Posterior vena cava (tissue), 2 donors: ENCODE data around the gene RBM25. TPM values are rescaled to one million over a fixed set of nuclear protein-coding genes. Genes with fewer than 3 reads are reported as not detected.
"Not testable (repeated sequence)": the region's sequence is repeated elsewhere in the genome, so short reads cannot be mapped to it uniquely, and the experiment has no call there.

Experiments
- DNase-seq: peaks from one replicate; pipeline ENCODE4 v3.0.0-alpha.2; 2020; ENCODE audit warnings: low spot score
- intact Hi-C, 2 donors: fragments of 100-400 bp; cut with DNase I; formaldehyde crosslinking; loops; one replicate each; pipeline versions ENCODE4 v1.14.1 to v1.14.2; 2022 to 2023
- long read RNA-seq, 2 donors: library from polyadenylated mRNA; unstranded; transcript quantifications; one replicate each; pipeline ENCODE4 v2.0.0, GENCODE V29; 2020 to 2021
- total RNA-seq, 2 donors: library from RNA; stranded (reverse); fragmentation: NEBNext Ultra II Directional; extraction: Animal tissue kit (Norgen Biotek cat#: 25700); gene quantifications; one replicate each; pipeline ENCODE4 v1.2.1, GENCODE V29; 2021
- donor health status: DM: yes; HTN: yes; CAD: no.
- donor health status: DM: yes; HTN: yes; CAD: no.

The RBM25 gene
- total RNA-seq: 10 to 100 TPM; 55.0 to 57.2 TPM
- long read RNA-seq, donor 1, partial matches to known transcripts: 17 of 22 reads
- long read RNA-seq, donor 1, other reads (novel, unspliced or antisense): 3 of 22 reads
- long read RNA-seq, donor 2, transcript RBM25-203 (9 exons, 2,470 nt): major isoform, 13 of 69 reads
- long read RNA-seq, donor 2, partial matches to known transcripts: 48 of 69 reads
- long read RNA-seq, donor 2, other reads (novel, unspliced or antisense): 8 of 69 reads

DNA sequence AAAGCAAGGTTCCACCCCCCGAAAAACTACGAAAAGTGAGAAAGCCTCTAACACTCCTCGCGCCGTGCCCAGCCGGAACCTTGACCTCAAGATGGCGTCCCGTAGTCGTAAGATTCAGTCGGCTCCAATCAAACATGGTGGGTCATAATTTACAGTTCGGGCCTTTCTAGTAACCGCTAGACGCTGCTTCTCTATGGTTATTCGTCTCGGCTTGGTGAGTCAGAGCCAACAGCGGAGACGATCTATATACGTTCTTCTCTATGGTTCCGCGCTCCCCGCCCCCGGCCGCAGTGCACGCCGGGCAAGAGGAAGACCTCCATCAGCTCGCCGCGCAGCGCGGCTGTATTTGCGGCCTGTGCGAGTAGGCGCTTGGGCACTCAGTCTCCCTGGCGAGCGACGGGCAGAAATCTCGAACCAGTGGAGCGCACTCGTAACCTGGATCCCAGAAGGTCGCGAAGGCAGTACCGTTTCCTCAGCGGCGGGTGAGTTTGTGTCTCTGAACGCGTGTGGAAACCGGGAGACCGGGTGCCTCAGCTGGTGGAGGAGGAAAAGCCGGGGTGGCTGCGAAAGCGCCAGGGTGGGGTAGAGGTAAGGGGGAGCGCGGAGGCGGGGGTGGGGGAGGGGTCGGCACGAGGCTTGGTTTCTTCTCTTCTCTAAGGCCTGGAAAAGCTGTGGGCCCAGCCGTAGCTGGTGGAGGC is at the start of gene RBM25:
Gene RBM25 (plus strand): TSS at position 311 of the 698 bp plus-strand sequence. CDS start 13,108 bp downstream, outside the sequence.
- peak; percentile 99 for DNase-seq
- intact Hi-C loops: no loop called here

GRCh38 chr14:73011189-73011588 is 47.1 kb upstream of the RBM25 start:
- intact Hi-C loops, DNase-seq: not testable (repeated sequence)

GRCh38 chr14:73014105-73014504 is 44.2 kb upstream of the RBM25 start:
- no peak for DNase-seq
- intact Hi-C loops: no loop called here

DNA sequence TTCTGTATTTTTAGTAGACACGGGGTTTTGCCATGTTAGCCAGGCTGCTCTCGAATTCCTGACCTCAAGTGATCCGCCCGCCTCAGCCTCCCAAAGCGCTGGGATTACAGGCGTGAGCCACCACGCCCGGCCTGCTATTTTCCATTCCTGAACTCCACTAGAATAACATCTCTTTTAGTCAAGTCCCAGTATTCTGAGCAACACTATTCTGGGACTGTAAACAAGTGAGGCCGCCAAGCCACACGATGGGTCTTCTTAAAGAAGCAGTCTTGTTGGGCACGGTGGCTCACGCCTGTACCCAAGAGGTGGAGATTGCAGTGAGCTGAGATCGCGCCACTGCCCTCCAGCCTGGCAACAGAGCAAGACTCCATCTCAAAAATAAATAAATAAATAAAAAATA is 42.8 kb upstream of the RBM25 start:
- intact Hi-C loops: not testable (repeated sequence)

DNA sequence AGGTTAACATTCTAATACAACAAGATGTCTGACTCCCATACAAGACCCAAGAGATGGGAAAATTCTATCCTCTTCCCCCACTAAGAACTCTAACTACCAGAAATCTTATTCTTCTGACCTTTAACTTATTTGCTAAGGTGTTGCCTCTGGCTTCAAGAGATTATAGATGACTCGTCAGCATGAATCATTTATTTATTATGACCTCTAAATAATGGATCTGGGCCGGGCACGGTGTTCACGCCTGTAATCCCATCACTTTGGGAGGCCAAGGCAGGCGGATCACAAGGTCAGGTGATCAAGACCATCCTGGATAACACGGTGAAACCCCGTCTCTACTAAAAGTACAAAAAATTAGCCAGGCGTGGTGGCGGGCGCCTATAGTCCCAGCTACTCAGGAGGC is 42.3 kb upstream of the RBM25 start:
- DNase-seq, intact Hi-C loops: not testable (repeated sequence)

More for the DNA sequence above, 42.8 kb upstream of the RBM25 start:
- not testable (repeated sequence) for DNase-seq

- no peak for DNase-seq
- intact Hi-C loops: no loop called here
Measured at GRCh38 chr14:73022051-73022450, 36.3 kb upstream of the RBM25 start.

DNA sequence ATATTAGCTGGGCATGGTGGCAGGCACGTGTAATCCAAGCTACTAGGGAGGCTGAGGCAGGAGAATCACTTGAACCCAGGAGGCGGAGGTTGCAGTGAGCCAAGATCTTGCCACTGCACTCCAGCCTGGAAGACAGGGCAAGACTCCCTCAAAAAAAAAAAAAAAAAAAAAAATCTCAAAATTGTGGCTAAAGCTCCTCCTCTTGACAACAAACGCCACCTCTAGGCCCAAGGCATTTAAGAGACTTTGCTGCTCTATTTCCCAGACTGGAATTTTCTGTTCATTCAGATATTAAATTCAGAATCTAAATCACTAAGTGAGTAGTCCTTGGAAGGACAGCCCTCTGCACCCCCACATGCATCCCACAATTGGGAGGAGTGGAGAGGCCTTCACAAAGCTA is 32.8 kb upstream of the RBM25 start:
- DNase-seq: no peak
- intact Hi-C loops: no loop called here

DNA sequence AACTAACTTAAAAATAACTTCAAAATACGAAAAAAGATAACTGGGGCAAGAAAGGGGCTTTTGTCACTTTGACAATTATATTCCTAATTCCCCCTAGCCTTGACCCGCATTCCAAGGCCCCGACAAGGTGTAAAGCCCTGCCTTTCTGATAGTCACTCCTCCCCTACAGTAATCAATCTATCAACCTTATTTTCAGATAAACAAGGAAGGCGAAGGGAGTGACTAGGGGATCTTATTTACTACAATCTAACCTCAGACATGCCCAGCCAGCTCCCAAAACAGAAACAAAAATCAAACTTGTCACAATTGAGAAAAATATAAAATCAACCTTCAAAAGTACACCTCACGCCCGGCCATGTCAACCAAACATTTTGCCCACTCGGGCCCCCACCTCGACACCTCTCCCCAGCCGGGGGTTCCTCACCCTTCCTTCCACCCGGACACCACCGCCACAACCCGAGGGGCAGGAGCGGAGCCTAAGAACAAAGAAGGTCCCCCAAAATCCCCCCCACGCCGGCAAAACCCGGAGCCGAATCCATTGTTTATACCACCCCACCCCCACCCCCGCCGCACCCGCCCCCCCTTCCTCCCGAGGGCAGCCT is 32.0 kb upstream of the RBM25 start:
- DNase-seq: no peak
- intact Hi-C loops: no loop called here

- DNase-seq: peak; percentile 99
- intact Hi-C loops: no loop called here
Measured at GRCh38 chr14:73026845-73027542, 31.3 kb upstream of the RBM25 start, which contains the start of gene ZFYVE1. ZFYVE1 (minus strand) TSS chr14:73027106; CDS start chr14:73024508, 2,598 bp downstream.

GRCh38 chr14:73027546-73027945 is 30.8 kb upstream of the RBM25 start:
- DNase-seq: no peak
- intact Hi-C loops: no loop called here

GRCh38 chr14:73027984-73028383 is 30.4 kb upstream of the RBM25 start:
- DNase-seq: no peak
- intact Hi-C loops: no loop called here

DNA sequence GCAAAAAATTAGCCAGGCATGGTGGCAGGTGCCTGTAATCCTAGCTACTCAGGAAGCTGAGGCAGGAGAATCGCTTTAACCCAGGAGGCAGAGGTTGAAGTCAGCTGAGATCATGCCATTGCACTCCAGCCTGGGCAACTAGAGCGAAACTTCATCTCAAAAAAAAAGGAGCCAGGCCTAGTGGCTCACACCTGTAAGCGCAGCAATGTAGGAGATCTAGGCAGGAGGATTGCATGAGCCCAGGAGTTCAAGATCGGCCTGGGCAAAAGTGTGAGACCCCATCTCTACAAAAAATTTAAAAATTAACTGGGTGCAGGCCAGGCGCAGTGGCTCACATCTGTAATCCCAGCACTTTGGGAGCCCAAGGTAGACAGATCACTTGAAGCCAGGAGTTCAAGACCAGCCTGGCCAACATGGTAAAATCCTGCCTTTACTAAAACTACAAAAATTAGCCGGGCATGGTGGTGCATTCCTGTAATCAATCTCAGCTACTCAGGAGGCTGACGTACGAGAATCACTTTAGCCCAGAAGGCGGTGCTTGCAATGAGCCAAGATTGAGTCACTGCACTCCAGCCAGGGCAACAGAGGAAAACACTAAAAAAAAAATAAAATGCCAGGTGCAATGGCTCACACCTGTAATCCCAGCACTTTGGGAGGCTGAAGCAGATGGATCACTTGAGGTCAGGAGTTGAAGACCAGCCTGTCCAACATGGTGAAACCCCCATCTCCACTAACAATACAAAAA is 21.5 kb upstream of the RBM25 start:
- intact Hi-C loops, DNase-seq: not testable (repeated sequence)

- intact Hi-C loops: no loop called here
- no peak for DNase-seq
Measured at GRCh38 chr14:73047808-73048207, 10.5 kb upstream of the RBM25 start.

DNA sequence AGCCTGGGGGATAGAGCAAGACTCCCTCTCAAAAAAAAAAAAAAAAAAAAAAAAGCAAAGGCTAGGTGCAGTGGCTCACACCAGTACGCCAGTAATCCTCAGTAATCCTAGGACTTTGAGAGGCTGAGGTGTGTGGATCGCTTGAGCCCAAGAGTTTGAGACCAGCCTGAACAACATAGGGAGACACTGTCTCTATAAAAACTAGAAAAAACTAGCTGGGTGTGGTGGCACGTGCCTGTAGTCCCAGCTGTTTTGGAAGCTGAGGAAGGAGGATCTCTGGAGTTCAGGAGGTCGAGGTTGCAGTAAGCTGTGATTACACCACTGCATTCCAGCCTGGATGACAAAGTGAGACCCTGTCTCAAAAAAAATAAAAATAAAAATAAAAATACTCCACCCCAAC is 8.9 kb upstream of the RBM25 start:
- intact Hi-C loops: no loop called here
- DNase-seq: no peak

DNA sequence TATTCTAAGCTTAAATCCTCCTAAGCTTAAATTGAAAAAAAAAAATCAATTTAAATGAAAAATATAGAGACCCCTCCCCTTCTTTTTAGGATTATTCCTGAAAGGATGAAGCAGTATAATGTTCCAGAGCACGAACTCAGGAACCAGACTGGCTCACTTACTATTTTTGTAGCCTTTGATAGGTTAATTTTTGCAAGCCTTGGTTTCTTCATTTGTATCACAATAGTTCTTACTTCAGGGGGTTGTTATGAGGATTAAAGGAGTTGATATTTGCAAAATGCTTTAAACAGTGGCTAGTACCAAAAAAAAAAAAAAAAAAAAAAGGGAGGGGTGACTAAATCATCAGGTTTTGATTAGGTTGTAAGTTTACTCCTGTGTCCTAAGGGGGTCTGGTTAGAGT is 3.1 kb upstream of the RBM25 start:
- no peak for DNase-seq
- intact Hi-C loops: no loop called here

GRCh38 chr14:73057944-73058223 is 450 bp upstream of the RBM25 start:
- DNase-seq: no peak
- intact Hi-C loops: no loop called here

GRCh38 chr14:73058922-73059673 is 764 bp downstream of the RBM25 start:
- DNase-seq: no peak
- intact Hi-C loops: no loop called here

GRCh38 chr14:73069585-73069984 is 11.3 kb downstream of the RBM25 start:
- intact Hi-C loops: no loop called here
- DNase-seq: no peak

DNA sequence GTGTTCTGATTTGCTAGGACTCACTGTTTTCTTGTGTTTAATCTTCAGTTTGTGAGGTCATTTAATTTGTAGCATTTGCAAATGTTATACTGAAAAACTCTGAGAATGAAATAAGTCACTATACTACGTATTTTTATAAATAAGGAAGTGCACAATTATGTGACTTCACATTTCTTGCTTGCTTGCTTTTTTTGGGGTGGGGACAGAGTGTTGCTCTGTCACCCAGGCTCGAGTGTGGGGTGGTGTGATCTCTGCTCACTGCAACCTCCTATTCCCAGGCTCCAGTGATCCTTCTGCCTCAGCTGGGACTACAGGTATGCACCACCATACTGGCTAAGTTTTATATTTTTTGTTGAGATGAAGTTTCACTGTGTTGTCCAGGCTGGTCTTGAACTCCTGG is 32.7 kb downstream of the RBM25 start:
- intact Hi-C loops: no loop called here
- no peak for DNase-seq
